AG08396 (cell line): ENCODE measurements around the gene ASH1L.
"Not testable (repeated sequence)": the region's sequence is repeated elsewhere in the genome, so short reads cannot be mapped to it uniquely, and the experiment has no call there.

ENCODE experiments used
- DNase-seq: peaks from one replicate; pipeline ENCODE4 v3.0.0; 2012; ENCODE audit warnings: low spot score, mixed read lengths

Gene ASH1L, protein sequence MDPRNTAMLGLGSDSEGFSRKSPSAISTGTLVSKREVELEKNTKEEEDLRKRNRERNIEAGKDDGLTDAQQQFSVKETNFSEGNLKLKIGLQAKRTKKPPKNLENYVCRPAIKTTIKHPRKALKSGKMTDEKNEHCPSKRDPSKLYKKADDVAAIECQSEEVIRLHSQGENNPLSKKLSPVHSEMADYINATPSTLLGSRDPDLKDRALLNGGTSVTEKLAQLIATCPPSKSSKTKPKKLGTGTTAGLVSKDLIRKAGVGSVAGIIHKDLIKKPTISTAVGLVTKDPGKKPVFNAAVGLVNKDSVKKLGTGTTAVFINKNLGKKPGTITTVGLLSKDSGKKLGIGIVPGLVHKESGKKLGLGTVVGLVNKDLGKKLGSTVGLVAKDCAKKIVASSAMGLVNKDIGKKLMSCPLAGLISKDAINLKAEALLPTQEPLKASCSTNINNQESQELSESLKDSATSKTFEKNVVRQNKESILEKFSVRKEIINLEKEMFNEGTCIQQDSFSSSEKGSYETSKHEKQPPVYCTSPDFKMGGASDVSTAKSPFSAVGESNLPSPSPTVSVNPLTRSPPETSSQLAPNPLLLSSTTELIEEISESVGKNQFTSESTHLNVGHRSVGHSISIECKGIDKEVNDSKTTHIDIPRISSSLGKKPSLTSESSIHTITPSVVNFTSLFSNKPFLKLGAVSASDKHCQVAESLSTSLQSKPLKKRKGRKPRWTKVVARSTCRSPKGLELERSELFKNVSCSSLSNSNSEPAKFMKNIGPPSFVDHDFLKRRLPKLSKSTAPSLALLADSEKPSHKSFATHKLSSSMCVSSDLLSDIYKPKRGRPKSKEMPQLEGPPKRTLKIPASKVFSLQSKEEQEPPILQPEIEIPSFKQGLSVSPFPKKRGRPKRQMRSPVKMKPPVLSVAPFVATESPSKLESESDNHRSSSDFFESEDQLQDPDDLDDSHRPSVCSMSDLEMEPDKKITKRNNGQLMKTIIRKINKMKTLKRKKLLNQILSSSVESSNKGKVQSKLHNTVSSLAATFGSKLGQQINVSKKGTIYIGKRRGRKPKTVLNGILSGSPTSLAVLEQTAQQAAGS (N-terminal part only)

DNA sequence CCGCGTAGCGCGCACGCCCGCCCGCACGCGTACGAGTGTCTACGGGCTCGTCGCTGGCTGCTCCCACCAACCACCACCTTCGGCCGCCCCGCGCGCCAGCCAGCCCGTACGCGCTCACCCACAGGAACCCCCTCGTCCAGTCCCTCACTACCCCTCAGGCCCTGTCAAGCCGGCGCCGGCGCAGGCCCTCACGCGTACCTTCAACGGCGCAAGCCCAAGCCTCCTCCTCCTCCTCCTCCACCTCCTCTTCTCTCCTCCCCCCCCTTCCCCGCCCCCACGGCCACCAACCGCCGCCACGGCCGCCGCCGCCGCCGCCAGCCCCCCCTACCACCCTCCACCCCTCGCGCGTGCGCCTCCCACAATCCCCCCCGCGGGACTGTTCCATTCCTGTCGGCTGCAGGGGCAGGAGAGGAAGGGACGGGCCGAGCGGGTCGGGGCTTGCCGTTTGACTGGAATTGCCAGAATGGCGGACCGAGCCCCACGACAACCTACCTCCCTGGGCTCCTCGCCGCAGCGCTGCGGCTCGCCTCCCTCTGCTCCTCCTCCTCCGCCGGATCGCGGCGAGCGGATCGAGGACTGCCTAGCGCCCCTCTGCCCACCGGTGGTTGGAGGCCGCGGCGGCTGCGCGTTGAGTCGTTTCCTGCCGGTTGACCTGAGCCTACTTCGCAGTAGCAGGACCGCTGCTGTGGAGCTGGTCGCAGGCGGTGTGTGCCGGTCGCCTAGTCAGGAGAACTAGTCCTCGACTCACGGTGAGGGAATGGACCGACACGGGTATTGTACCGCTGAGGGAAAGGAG is at the start of gene ASH1L:
ASH1L (minus strand) TSS at position 223 of the 796 bp plus-strand sequence. CDS start 41,284 bp downstream, outside the sequence.
- peak; percentile 97 for DNase-seq

DNA sequence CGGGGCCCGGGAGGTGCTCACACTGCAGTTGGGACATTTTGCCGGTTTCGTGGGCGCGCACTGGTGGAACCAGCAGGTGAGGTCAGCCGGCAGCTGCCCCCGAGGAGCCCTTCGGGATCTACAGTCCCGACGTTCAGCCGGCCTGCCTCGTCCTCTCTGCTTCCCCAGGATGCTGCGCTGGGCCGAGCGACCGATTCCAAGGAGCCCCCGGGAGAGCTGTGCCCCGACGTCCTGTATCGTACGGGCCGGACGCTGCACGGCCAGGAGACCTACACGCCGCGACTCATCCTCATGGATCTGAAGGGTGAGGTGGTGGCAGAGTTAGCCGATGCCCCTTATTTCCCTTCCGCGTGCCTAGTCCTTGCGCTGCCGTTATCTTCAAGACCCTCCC is 47.6 kb upstream of the ASH1L start:
- DNase-seq, result not testable (repeated sequence)

DNA sequence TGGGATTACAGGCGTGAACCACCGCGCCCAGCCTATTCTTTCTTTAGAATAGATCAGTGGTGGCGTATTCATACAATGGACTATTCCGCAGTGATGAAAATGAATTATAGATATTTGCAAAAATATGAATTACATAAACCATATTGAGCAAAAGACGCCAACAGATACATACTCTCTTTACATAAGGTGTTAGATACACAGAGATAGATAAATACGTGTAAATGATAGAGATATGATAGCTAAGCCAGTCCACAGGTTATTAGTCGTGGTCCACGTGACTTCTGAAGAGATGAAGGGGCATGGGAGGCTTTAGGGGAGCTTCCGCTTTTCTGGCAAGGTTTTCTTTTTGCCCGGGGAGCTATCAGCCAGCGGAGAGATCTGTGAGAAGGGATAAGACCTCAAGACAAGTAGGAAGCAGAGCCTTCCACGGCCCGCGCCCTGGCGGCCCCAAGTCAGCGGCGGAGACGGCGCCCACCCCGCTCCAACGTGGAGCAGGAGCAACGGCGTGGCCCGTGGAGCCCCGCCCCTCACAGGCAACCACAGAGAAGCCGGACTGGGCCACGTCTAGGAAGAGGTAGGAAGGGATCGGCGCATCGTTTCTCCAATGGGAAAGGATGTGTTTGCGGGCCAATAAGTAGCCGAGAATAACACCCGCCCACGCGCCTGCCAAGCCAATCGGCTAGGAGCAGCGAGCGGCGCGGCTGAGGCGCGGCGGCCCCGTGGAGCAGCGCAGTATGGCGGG is 47.1 kb upstream of the ASH1L start, which contains the start of gene MSTO1:
MSTO1 (plus strand) TSS at position 704 of the 742 bp plus-strand sequence; CDS start at position 735, 31 bp downstream.
- peak; percentile 95 for DNase-seq

DNA sequence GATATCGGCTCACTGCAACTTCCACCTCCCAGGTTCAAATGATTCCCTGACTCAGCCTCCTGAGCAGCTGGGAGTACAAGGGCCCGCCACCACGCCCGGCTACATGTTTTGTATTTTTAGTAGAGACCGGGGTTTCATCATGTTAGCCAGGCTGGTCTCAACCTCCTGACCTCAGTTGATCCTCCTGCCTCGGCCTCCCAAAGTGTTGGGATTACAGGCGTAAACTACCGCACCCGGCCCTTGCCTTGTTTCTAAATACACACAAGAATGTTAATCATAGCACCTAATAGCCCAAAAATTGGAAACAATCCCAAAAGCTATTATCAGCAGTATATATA is 46.3 kb upstream of the ASH1L start:
- DNase-seq, result no peak

DNA sequence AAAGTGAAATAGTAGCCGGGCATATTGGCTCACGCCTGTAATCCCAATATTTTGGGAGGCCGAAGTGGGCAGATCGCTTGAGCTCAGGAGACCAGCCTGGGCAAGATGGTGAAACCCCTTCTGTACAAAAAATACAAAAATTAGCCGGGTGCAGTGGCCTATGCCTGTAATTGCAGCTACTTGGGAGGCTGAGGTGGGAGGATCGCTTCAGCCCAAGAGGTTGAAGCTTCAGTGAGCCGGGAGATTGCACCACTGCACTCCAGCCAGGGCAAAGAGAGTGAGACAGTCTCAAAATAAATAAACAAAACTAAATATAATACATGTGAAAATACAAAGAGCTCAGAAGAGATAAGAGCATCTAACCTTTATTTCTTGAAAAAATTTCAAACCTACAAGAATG is 45.1 kb upstream of the ASH1L start:
- DNase-seq, result no peak

DNA sequence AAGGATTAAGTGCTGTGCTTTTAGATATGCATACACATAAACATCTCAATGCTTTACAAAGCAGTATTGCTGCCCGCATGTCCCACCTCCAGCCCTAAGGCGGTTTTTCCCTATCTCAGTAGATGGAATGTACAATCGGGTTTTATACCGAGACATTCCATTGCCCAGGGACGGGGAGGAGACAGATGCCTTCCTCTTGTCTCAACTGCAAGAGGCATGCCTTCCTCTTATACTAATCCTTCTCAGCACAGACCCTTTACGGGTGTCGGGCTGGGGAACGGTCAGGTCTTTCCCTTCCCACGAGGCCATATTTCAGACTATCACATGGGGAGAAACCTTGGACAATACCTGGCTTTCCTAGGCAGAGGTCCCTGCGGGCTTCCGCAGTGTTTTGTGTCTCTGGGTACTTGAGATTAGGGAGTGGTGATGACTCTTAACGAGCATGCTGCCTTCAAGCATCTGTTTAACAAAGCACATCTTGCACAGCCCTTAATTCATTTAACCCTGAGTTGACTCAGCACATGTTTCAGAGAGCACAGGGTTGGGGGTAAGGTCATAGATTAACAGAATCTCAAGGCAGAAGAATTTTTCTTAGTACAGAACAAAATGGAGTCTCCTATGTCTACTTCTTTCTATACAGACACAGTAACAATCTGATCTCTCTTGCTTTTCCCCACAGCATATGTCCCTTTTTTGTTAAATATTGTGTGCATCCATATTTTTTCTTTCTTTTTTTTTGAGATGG is 37.4 kb upstream of the ASH1L start:
- DNase-seq, result not testable (repeated sequence)

DNA sequence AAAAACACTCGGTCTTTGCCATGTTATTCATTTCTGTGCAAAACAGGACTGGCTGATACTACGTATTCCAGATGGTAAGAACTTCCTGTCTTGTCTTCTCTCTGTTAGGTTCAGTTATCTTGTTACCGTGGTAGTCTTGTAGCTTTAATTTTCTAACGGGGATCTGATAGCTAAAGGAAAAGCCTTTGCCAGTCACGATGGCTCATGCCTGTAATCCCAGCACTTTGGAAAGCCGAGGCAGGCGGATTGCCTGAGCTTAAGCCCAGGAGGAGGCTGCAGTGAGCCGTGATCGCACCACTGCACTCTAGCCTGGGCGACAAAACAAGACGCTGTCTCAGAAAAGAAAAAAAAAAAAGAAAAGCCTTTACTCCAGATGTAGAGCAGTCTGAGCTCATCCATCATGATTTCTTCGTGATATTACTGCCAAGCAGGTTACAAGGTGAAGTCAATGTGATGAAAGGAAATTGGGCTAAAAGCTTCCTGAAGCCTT is 36.3 kb upstream of the ASH1L start:
- DNase-seq, result no peak

DNA sequence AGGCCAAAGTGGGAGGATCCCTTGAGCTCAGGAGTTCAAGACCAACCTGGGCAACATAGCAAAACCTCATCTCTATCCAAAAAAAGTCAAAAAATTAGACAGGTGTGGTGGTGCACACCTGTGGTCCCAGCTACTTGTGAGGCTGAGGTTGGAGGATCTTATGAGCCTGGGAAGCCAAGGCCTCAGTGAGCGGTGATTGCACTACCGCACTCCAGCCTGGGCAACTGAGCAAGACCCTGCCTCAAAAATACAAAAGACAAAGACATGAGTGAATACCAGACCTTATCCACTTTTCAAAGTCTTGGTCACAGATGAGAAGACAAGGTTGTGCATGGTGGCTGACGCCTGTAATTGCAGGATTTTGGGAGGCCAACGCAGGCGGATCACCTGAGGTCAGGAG is 34.3 kb upstream of the ASH1L start:
- DNase-seq, result no peak

DNA sequence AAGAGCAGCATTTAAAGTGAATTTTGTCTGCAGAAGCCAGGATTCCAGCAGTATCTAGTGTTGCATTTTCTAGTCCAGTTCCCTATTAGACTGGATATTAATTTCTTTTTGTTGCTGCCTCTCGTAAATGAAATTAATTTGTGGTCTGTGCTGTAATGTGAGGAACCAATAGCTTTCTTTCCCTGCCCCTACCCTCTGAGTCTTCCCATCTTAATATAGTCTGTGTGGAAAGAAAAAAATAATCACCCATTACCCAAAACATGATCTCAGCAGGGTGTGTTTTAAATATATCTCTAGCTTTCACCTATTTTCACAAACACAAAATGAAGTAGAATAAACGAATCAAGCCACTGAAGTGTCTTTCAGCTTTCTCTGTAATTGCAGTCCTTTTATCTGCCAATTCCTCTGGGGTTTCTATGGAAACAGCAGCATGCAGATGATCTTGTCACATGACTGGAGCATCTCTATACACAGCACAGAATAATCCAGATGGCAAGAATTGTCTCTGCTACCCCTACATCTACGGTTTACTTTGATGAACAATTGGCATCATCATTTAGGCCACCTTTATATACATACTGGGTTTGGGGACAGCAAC is 33.4 kb upstream of the ASH1L start:
- not testable (repeated sequence) for DNase-seq

DNA sequence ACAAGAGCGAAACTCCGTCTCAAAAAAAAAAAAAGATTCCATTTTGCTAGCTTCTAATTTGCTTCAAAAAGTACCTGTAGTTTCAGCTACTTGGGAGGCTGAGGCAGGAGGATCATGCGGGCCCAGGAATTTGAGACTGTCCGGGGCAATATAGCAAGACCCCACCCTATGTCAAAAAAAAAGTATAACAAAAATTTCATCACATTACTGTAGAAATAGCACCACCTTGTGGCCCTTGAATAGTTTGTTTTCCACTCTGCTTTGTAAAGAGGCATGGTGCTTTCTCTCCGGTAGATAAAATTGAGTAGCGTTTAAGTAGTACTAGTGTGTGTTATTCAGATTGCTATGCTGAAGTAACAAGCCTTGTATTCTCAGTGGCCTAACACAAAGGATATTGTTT is 29.2 kb upstream of the ASH1L start:
- peak; percentile 23 for DNase-seq

DNA sequence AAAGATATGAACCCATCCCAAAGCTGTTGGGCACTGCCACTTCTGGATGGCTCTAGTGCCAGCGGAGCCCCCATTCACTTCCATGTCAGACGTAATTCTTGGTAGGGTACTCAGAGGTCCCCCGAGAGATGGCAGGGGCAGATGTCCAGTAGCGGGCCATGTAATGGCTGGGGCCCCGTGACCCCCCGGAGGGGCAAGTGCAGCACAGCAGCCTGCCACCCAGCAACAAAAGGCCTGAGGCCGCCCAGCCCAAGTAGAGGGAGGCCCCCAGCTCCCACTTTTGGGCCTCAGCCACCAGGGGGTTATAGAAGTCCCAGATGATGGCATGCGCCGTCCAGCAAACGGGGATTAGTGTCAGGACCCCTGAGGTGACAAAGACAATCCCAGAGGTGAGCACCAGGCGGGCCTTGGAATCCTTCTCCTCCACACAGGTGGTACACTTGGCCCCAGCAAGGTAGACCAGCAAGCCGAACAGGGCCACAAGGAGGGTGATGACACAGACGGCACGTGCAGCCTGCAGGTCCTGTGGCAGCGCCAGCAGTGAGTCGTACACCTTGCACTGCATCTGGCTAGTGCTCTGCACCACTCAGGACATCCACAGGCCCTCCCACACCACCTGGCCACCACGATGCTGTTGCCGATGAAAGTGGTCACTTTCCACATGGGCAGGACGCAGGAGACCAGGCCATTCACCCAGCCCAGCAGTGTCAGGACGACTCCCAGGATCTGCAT is 28.1 kb upstream of the ASH1L start:
- DNase-seq, result not testable (repeated sequence)

DNA sequence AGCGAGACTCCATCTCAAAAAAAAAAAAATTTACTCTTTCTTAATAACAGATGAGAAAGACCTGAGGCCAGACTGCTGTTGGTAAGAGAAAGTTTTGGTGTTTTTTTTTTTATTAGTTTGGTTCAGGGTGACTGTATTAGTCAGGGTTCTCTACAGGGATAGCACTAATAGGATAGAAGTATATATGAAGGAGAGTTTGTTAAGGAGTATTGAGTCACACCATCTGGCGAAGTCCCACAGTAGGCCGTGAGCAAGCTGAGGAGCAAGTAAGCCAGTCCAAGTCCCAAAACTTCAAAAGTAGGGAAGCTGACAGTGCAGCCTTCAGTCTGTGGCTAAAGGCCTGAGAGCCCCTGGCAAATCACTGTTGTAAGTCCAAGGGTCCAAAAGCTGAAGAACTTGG is 26.7 kb upstream of the ASH1L start:
- DNase-seq, result not testable (repeated sequence)

DNA sequence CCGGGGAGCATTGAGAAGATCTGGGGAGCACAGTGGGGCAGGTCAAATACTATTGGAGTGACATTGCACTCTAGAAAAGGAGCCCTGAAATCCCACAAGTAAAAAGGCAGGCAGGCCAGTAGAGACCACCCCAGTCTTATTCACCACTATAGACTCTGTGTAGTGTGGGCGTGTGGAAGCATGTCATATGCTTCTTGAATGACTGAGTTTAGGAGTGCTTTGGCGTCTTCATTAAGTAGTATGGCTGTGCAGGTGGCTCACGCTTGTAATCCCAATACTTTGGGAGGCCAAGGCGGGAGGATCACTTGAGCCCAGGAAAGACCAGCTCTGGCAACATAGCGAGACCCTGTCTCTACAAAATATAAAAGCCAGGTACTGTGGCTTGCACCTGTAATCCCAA is 21.2 kb upstream of the ASH1L start:
- not testable (repeated sequence) for DNase-seq

DNA sequence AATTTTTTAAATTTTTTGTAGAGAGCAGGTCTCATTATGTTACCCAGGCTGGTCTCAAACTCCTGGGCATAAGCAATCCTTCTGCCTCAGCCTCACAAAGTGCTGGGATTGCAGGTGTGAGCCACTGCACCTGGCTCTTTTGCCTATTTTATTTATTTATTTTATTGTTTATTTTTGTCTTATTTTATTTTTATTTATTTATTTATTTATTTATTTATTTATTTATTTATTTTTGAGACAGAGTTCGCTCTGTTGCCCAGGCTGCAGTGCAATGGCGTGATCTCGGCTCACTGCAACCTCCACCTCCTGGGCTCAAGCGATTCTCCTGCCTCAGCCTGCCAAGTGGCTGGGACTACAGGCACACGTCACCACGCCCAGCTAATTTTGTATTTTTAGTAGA is 13.0 kb upstream of the ASH1L start:
- not testable (repeated sequence) for DNase-seq

DNA sequence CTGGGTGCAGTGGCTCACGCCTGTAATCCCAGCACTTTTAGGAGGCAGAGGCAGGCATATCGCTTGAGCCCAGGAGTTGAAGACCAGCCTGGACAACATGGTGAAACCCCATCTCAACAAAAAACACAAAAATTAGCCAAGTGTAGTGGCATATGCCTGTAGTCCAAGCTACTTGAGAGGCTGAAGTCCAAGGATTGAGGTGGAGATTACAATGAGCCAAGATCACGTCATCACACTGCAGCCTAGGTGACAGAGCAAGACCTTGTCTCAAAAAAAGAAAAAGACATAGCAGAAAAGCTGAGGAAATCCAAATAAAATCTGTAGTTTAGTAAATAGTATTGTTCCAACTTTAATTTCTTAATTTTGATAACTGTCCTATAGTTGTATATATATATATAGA is 11.5 kb upstream of the ASH1L start:
- DNase-seq, result no peak

DNA sequence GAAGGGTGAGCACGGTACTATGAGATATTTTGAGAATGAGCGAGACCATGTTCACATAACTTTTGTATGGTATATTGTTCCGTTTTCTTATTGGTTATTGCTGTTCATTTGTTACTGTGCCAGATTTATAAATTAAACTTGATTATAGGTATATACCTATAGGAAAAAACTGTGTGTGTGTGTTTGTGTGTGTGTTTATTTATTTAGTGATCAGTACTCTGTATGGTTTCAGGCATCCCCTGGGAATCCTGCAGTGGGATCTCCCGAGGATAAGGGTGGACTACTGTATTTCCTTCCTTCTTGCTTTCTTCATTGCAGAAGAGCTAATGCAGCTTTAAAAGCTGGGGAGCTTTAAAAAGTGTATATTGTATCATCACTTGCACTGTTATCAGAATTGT is 8.0 kb upstream of the ASH1L start:
- no peak for DNase-seq

DNA sequence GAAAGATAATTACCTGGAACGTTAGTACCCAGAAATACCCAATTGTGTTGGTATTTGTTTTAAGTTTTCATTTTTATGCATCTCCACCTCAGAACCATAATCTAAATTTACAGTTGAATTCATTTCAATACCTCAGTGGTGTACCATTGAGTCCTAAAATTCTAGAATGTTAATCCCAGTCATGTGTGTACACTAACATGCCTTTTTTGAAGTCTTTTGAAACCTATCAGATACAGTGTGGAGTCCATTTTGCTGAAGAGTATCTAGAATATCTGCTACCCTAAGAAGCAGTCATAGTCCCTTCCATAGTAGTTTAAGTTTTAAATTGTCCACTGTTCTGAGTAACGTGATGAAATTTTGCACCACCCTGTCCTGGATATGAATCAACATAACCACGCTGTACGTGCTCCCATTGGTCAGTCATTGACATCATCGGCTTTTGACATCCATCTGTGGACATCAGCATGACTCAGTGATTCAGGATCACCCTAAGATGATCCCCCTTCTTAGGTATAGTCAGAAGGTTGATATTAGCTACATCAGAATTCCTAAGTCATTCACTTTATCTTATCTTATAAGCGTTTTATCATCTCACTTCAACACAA is 7.5 kb upstream of the ASH1L start:
- DNase-seq, result no peak

DNA sequence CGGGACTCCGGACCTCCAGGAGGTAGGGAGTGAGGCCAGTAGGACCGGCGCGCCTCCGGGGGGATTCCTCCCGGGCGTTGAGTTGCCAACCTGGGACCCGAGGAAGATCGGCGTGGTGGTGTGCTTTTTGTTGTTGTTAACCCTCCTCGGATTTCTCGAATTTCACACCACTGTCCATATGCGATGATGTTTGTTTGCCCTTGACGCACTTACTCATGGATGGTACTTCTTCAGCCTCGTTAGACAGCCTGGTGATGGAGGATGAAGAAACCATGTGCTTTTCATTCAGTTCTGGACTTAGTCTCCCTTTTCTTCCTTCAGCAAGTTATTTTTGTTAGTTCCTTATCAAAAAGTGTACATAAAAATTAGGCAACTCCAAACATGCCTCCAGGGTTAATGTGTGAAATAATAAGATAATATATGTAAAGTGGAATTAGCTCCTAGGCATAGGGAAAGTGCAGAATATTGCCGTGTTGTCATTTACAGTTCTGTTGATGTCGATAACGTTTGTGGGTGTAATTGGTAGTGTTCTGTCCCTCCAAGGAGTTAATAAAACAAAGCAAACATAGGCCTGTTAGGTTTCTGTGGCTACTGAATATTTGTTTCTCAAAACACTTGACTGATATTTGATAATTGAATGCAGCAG is 897 bp upstream of the ASH1L start:
- DNase-seq, result not testable (repeated sequence)
